GM12874 (cell line): ENCODE results near the gene HERC6.

ENCODE experiments used
- TF ChIP-seq, protein P1 (sequence below): IDR thresholded peaks from 2 replicates; pipeline ENCODE4 v1.5.1; 2011; ENCODE audit warnings: low read depth, mild to moderate bottlenecking, control low read depth, low read length, moderate library complexity; ENCODE audit not compliant: insufficient read depth

HERC6 gene

DNA sequence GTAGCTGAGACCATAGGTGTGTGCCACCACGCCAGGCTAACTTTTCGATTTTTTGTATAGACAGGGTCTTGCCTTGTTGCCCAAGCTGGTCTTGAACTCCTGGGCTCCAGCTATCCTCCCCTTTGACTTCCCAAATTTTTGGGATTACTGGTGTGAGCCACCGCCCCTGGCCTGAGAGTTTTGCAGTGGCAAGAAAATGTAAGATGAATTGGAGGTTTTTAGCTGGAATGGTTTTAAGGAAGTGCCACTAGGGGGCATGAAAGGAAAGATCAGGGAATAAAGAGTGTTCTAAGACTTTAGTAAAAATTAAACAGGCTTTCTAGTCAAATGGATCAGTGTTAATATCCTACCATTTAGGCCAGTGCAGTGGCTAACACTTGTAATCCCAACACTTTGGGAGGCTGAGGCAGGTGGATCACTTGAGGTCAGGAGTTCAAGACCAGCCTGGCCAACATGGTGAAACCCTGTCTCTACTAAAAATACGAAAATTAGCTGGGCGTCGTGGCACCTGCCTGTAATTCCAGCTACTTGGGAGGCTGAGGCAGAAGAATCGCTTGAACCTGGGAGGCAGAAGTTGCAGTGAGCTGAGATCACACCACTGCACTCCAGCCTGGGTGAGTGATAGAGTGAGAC lies 9.4 kb upstream of the HERC6 start:
- TF ChIP-seq, protein P1, sequence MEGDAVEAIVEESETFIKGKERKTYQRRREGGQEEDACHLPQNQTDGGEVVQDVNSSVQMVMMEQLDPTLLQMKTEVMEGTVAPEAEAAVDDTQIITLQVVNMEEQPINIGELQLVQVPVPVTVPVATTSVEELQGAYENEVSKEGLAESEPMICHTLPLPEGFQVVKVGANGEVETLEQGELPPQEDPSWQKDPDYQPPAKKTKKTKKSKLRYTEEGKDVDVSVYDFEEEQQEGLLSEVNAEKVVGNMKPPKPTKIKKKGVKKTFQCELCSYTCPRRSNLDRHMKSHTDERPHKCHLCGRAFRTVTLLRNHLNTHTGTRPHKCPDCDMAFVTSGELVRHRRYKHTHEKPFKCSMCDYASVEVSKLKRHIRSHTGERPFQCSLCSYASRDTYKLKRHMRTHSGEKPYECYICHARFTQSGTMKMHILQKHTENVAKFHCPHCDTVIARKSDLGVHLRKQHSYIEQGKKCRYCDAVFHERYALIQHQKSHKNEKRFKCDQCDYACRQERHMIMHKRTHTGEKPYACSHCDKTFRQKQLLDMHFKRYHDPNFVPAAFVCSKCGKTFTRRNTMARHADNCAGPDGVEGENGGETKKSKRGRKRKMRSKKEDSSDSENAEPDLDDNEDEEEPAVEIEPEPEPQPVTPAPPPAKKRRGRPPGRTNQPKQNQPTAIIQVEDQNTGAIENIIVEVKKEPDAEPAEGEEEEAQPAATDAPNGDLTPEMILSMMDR: peak; percentile 41; the same call in 1 of the 2 replicates

DNA sequence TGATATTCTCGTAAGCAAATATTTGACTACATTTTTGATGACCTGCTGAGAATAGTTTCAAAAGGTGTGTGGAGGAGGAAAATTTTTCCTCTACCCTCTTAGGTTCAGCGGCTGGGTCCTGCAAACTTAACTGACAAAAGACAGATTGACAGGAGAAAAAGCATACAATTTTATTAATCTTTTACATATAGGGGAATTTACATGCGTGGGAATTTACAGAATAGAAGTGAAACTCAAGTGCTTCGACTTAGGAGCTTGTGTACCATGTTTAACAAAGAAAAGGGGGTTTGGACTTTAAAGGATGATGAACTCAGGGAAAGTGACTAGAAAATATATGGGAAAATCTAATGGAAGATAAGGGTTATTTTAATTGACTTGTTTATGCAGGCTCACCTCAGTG lies 2.5 kb downstream of the HERC6 start:
- TF ChIP-seq, protein P1: no peak

DNA sequence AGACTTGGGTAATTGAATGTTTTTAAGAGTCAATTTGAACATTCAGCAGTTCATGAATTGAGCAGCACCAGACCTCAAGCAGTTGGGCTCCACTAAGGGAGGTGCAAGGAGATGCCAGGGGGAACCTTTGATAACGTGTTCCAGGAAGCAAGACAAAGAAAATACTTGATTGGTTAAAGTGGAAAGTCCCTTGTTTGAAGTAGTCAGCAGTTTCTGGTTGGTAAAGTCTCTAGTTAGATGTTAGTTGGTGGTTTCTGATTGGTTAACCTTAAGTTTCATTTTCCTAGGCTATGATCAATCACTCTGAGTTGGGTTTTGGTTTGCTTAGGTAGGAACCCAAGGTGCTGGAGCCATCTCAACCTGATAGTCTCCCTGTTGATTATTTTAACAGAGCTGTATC lies 4.0 kb downstream of the HERC6 start:
- TF ChIP-seq, protein P1: no peak

DNA sequence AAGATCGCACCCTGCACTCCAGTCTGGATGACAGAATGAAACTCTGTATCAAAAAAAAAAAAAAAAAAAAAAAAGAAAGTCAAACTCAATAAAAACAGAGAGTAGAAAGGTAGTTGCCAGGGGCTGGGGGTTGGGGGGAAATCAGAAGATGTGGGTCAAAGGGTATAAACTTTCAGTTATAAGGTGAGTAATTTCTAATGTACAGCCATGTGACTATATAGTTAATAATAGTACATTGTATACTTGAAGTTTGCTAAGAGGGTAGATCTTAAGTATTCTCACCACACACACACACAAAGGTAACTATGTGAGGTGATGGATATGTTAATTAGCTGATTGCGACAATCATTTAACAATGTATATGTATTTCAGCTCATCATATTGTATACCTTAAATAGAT lies 11.5 kb downstream of the HERC6 start:
- TF ChIP-seq, protein P1: no peak

DNA sequence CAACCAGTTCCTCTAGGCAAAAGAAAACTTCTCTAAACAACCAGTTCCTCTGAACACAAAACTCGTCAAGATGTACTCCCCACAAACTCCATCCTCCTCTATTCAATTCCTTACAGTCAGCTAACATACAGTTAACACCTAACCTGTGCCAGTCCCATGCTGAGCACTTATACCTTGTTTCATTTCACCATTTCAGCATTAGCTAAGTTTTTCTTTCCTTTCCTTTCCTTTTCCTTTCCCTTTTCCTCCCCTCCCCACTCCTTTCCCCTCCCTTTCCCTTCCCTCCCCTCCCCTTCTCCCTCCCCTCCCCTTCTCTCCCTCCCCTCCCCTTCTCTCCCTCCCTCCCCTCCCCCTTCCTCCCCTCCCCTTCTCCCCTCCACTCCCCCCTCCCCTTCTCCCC lies 13.1 kb downstream of the HERC6 start:
- TF ChIP-seq, protein P1: no peak

DNA sequence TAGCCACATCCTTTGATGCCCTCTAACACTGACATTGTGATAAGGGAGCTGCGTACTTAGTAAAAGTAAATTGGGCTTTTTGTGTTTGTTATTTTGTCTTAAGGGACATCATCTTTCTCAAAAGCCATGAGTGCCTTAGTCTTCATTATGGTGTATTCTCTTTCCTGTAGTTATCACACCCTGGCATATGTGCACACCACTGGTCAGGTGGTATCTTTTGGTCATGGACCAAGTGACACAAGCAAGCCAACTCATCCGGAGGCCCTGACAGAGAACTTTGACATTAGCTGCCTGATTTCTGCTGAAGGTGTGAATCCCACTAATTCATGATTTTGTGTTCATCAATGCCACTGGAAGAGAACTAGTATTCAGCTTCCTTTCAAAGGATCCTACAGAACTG lies 18.0 kb downstream of the HERC6 start:
- TF ChIP-seq, protein P1: no peak

DNA sequence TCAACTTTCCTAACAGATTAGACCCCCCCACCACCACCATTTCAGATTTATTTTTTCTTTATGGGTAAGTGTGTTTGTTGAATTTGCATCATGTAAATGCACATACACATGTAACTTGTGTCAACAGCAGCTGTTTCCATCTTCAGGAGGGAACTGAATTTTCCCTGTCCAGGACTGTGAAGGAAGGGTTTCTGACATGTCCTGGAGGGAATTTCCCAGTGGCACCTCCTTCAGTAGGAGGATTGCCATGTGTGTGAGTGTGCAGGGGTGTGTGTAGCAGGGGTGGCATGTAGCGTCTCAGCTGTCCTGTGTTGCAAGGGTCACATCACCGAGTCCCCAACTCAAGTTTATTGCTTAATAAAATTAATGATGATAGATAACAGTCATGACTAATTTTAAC lies 19.7 kb downstream of the HERC6 start:
- TF ChIP-seq, protein P1: no peak
